ENCODE data around the gene NCEH1. TPM values are rescaled to one million over a fixed set of nuclear protein-coding genes. Genes with fewer than 3 reads are reported as not detected.

The NCEH1 gene
- total and polyA plus RNA-seq, 10 of the 15 experiments (the other 5 are each of a cell fraction or from before 2014, with no cell fraction given): 1.8 to 8.1 (median 4.5) TPM

DNA sequence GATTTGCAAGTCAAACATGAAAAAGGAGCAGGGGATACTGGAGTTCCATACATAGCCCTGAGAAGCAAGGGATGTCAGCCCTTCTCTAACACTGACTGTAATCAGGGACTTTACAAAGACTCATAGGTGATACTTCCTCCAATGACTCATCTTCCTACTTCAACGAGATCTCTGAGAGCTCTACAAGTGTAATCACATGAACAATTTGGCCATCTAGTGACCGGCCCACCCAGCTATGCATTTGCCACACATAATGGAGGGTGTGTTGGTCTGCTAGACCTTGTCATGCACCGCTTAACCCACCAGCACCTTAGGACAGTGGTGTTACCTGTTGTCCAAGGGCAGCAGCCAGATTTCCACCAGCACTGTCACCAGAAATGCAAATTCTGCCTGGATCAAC, 75.3 kb downstream of the NCEH1 start (continued):
- TF ChIP-seq JUNB (IDR thresholded peaks at IDR 0.05): peak; percentile 59
- TF ChIP-seq SPI1 (IDR thresholded peaks at IDR 0.05; ENCODE audit: borderline replicate concordance, insufficient read depth, low read depth, low read length): peak; percentile 51; the same call in 1 of the 2 replicates
- TF ChIP-seq, protein P1, sequence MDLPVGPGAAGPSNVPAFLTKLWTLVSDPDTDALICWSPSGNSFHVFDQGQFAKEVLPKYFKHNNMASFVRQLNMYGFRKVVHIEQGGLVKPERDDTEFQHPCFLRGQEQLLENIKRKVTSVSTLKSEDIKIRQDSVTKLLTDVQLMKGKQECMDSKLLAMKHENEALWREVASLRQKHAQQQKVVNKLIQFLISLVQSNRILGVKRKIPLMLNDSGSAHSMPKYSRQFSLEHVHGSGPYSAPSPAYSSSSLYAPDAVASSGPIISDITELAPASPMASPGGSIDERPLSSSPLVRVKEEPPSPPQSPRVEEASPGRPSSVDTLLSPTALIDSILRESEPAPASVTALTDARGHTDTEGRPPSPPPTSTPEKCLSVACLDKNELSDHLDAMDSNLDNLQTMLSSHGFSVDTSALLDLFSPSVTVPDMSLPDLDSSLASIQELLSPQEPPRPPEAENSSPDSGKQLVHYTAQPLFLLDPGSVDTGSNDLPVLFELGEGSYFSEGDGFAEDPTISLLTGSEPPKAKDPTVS (IDR thresholded peaks at IDR 0.05; ENCODE audit: low read depth, low read length): no peak
- TF ChIP-seq HDAC2 (IDR thresholded peaks at IDR 0.05): no peak

DNA sequence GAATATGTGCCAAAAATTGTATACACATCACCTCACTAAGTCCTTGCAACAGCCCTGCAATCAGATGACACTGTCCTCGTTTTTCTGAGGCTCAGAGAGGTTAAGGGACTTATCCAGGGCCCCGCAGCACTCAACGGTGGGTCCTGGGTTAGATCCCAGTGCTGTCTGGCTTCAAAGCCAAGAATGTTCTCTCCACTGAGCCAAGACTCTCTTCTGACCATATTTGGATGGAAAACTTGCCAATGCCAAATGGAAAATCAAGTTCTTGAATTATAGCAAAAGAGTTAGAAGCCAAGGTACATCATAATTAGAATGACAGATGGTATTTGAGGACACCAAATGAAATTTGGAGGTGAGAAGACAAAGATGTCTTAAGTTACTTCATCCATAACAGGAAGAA, 75.9 kb downstream of the NCEH1 start:
- Histone ChIP-seq H3K9me3 (replicated peaks; ENCODE audit: control insufficient read depth, insufficient read depth, low read length) (no peaks in the 10 kb centered on the region), H3K27ac (ENCODE audit: control insufficient read depth, insufficient read depth) (peak overlapping the region; percentile 47; the same call in 1 of the 2 replicates), H3K4me1 (ENCODE audit: control insufficient read depth, insufficient read depth, low read length) (peaks cover 3% of the 10 kb centered on the region), H3K4me2 (ENCODE audit: control insufficient read depth, insufficient read depth) (no peak overlapping the region), H3K4me3 (no peak overlapping the region), H3K79me2 (ENCODE audit: control insufficient read depth, insufficient read depth, low read length) (no peaks in the 10 kb centered on the region), H2AFZ (ENCODE audit: control insufficient read depth, low read depth, low read length) (no peak overlapping the region), H3K27me3 (replicated peaks in 1 of 2; ENCODE audit: control insufficient read depth in 2 of 2, insufficient read depth in 2 of 2, low read length in 1 of 2) (no peaks in the 10 kb centered on the region), H3K9ac (ENCODE audit: control insufficient read depth, insufficient read depth, low read length) (no peak overlapping the region), H3K36me3 (ENCODE audit: control insufficient read depth in 2 of 2, insufficient read depth in 2 of 2, low read length in 1 of 2) (no peaks in the 10 kb centered on the region; a peak in 1 of 4 replicates), H4K20me1 (ENCODE audit: control insufficient read depth, insufficient read depth) (no peaks in the 10 kb centered on the region)
- no TSS peak for BruUV-seq (replicated peaks)
- in situ Hi-C loops (cut with MboI): no loop called here
- DNase-seq (ENCODE audit: low read depth, low spot score): no peak
- ChIA-PET CTCF (interaction anchor here (0.7 to 5.2 kb wide), 15 partner anchors 10 to 174 kb away, joined by 3 to 24 read pairs (median 3); no protein-coding TSS in a partner anchor), POLR2A (interaction anchor here (0.6 kb wide), 1 partner anchor 23 kb away, joined by 3 read pairs; no protein-coding TSS in a partner anchor), SMC1A (ENCODE audit: uncharacterized antibody, unreplicated experiment) (interaction anchor here (1.1 to 2.7 kb wide), 6 partner anchors 10 to 97 kb away, joined by 3 to 12 read pairs (median 4); no protein-coding TSS in a partner anchor), RAD21 (ENCODE audit: unreplicated experiment) (interaction anchor here (0.9 to 1.9 kb wide), 3 partner anchors 16 to 116 kb away, joined by 3 to 9 read pairs (median 4); no protein-coding TSS in a partner anchor)
- intact Hi-C loops (cut with micrococcal nuclease; ENCODE audit: unreplicated experiment): no loop called here
- 67% methylated on average over 3 of the region's 3 CpGs for WGBS (ENCODE audit: insufficient coverage, insufficient replicate concordance, low lambda C conversion rate, missing lambda C conversion rate)
- FAIRE-seq: no peak
- ATAC-seq: no peak
- TF ChIP-seq EZH2 (IDR thresholded peaks at IDR 0.05; ENCODE audit: borderline replicate concordance, control insufficient read depth, low read depth, low read length) (no peak), ESRRA (IDR thresholded peaks at IDR 0.05; ENCODE audit: low read length) (no peak), ZNF384 (IDR thresholded peaks at IDR 0.05; ENCODE audit: borderline replicate concordance, low read depth, low read length) (no peak), ASH2L (IDR thresholded peaks at IDR 0.05; ENCODE audit: borderline replicate concordance, low read depth) (no peak), MYB (IDR thresholded peaks at IDR 0.05; ENCODE audit: borderline replicate concordance, low read depth, low read length) (no peak), HDGF (IDR thresholded peaks at IDR 0.05) (no peak), MEF2A (IDR thresholded peaks at IDR 0.05; ENCODE audit: insufficient read depth, low read depth, low read length) (no peak)
- TF ChIP-seq, protein P2, sequence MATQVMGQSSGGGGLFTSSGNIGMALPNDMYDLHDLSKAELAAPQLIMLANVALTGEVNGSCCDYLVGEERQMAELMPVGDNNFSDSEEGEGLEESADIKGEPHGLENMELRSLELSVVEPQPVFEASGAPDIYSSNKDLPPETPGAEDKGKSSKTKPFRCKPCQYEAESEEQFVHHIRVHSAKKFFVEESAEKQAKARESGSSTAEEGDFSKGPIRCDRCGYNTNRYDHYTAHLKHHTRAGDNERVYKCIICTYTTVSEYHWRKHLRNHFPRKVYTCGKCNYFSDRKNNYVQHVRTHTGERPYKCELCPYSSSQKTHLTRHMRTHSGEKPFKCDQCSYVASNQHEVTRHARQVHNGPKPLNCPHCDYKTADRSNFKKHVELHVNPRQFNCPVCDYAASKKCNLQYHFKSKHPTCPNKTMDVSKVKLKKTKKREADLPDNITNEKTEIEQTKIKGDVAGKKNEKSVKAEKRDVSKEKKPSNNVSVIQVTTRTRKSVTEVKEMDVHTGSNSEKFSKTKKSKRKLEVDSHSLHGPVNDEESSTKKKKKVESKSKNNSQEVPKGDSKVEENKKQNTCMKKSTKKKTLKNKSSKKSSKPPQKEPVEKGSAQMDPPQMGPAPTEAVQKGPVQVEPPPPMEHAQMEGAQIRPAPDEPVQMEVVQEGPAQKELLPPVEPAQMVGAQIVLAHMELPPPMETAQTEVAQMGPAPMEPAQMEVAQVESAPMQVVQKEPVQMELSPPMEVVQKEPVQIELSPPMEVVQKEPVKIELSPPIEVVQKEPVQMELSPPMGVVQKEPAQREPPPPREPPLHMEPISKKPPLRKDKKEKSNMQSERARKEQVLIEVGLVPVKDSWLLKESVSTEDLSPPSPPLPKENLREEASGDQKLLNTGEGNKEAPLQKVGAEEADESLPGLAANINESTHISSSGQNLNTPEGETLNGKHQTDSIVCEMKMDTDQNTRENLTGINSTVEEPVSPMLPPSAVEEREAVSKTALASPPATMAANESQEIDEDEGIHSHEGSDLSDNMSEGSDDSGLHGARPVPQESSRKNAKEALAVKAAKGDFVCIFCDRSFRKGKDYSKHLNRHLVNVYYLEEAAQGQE (IDR thresholded peaks at IDR 0.05; ENCODE audit: low read depth, low read length): no peak
- TF ChIP-seq, protein P3, sequence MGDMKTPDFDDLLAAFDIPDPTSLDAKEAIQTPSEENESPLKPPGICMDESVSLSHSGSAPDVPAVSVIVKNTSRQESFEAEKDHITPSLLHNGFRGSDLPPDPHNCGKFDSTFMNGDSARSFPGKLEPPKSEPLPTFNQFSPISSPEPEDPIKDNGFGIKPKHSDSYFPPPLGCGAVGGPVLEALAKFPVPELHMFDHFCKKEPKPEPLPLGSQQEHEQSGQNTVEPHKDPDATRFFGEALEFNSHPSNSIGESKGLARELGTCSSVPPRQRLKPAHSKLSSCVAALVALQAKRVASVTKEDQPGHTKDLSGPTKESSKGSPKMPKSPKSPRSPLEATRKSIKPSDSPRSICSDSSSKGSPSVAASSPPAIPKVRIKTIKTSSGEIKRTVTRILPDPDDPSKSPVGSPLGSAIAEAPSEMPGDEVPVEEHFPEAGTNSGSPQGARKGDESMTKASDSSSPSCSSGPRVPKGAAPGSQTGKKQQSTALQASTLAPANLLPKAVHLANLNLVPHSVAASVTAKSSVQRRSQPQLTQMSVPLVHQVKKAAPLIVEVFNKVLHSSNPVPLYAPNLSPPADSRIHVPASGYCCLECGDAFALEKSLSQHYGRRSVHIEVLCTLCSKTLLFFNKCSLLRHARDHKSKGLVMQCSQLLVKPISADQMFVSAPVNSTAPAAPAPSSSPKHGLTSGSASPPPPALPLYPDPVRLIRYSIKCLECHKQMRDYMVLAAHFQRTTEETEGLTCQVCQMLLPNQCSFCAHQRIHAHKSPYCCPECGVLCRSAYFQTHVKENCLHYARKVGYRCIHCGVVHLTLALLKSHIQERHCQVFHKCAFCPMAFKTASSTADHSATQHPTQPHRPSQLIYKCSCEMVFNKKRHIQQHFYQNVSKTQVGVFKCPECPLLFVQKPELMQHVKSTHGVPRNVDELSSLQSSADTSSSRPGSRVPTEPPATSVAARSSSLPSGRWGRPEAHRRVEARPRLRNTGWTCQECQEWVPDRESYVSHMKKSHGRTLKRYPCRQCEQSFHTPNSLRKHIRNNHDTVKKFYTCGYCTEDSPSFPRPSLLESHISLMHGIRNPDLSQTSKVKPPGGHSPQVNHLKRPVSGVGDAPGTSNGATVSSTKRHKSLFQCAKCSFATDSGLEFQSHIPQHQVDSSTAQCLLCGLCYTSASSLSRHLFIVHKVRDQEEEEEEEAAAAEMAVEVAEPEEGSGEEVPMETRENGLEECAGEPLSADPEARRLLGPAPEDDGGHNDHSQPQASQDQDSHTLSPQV (IDR thresholded peaks at IDR 0.05): no peak
